IMR-90 (cell line): ENCODE results near the gene CCDC146. TPM values are rescaled to one million over a fixed set of nuclear protein-coding genes. Genes with fewer than 3 reads are reported as not detected.

Source experiments
- ATAC-seq: fragments of 200-7000 bp; cut with Tn5 transposase; 2 replicates; pipeline ENCODE4 v1.9.1; 2020; ENCODE audit warnings: low read depth, mild to moderate bottlenecking, moderate library complexity
- BruUV-seq: library from RNA; stranded (reverse); fragments of 400-500 nt; replicated peaks from 2 replicates; lab custom pipeline; 2021; lab: Mats Ljungman, UMichigan
- CTCF ChIA-PET: fragments of 300-600 bp; formaldehyde crosslinking; extraction: SDS; loops from one replicate; lab custom pipeline; 2021; ENCODE audit warnings: antibody characterized with exemption; lab: Yijun Ruan, JAX
- POLR2A ChIA-PET: fragments of 300-600 bp; sonication (Branson Sonifier 250); formaldehyde crosslinking; loops from one replicate; lab custom pipeline; 2022; ENCODE audit warnings: antibody characterized with exemption; ENCODE audit not compliant: unreplicated experiment; lab: Charles Lee
- DNase-seq: peaks from one replicate; pipeline ENCODE4 v3.0.0; 2013
- H2AFZ ChIP-seq: replicated peaks from 2 replicates; pipeline ENCODE3; 2013; ENCODE audit warnings: low read length, mild to moderate bottlenecking; ENCODE audit not compliant: poor library complexity
- H2AK5ac ChIP-seq: 2 replicates; pipeline ENCODE4 v1.6.1; 2013; ENCODE audit warnings: low read depth, low read length, inconsistent platforms
- H2AK9ac ChIP-seq: replicated peaks from 2 replicates; pipeline ENCODE3; 2013; ENCODE audit warnings: mild to moderate bottlenecking, low read depth, low read length, moderate library complexity; ENCODE audit not compliant: poor library complexity
- H2BK120ac ChIP-seq: 2 replicates; pipeline ENCODE4 v1.6.1; 2013; ENCODE audit warnings: low read depth, low read length, inconsistent platforms
- H2BK15ac ChIP-seq: 3 replicates; pipeline ENCODE4 v1.6.1; 2013; ENCODE audit warnings: low read depth, low read length, inconsistent platforms
- H2BK20ac ChIP-seq: 2 replicates; pipeline ENCODE4 v1.6.1; 2013; ENCODE audit warnings: low read depth, mild to moderate bottlenecking, inconsistent platforms, low read length, moderate library complexity
- H2BK5ac ChIP-seq: 2 replicates; pipeline ENCODE4 v1.6.1; 2013; ENCODE audit warnings: mild to moderate bottlenecking, low read depth, low read length, inconsistent platforms; ENCODE audit not compliant: poor library complexity, severe bottlenecking
- H3K14ac ChIP-seq: replicated peaks from 2 replicates; pipeline ENCODE4 v1.6.1; 2013; ENCODE audit warnings: low read depth, low read length, inconsistent platforms
- H3K18ac ChIP-seq: 2 replicates; pipeline ENCODE4 v1.6.1; 2013; ENCODE audit warnings: low read depth, low read length, control low read depth
- H3K23ac ChIP-seq: 2 replicates; pipeline ENCODE4 v1.6.1; 2013; ENCODE audit warnings: low read depth, low read length, inconsistent platforms
- H3K27ac ChIP-seq: 2 replicates; pipeline ENCODE4 v1.5.1; 2013; ENCODE audit warnings: mild to moderate bottlenecking, control low read depth, low read length; ENCODE audit not compliant: insufficient read depth
- H3K27me3 ChIP-seq: 2 replicates; pipeline ENCODE4 v1.6.1; 2013; ENCODE audit warnings: low read length; ENCODE audit not compliant: control insufficient read depth, insufficient read depth
- H3K36me3 ChIP-seq: 2 replicates; pipeline ENCODE4 v1.6.1; 2013; ENCODE audit warnings: low read length, mixed read lengths; ENCODE audit not compliant: control insufficient read depth, insufficient read depth
- H3K4ac ChIP-seq: 2 replicates; pipeline ENCODE4 v1.6.1; 2013; ENCODE audit warnings: low read depth, low read length, inconsistent platforms
- H3K4me1 ChIP-seq: 2 replicates; pipeline ENCODE4 v1.6.1; 2013; ENCODE audit warnings: low read length, mixed read lengths; ENCODE audit not compliant: control insufficient read depth, insufficient read depth
- H3K4me2 ChIP-seq: 2 replicates; pipeline ENCODE4 v1.6.1; 2013; ENCODE audit warnings: low read depth, mild to moderate bottlenecking, control low read depth, low read length, moderate library complexity
- H3K4me3 ChIP-seq: 2 replicates; pipeline ENCODE4 v1.5.1; 2013; ENCODE audit warnings: low read depth, mild to moderate bottlenecking, control low read depth, low read length, moderate library complexity; ENCODE audit not compliant: insufficient read depth
- H3K56ac ChIP-seq: 2 replicates; pipeline ENCODE4 v1.6.1; 2013; ENCODE audit warnings: low read length, inconsistent platforms; ENCODE audit not compliant: insufficient read depth; ENCODE audit errors: extremely low read depth
- H3K79me1 ChIP-seq, 2 experiments: 2 replicates each; pipeline ENCODE4 v1.6.1; 2013; ENCODE audit warnings: low read length in 2 of 2, inconsistent platforms in 1 of 2, low read depth in 1 of 2
- H3K9ac ChIP-seq: 2 replicates; pipeline ENCODE4 v1.6.1; 2013; ENCODE audit warnings: low read depth, low read length, control low read depth
- H3K9me1 ChIP-seq: 2 replicates; pipeline ENCODE4 v1.6.1; 2013; ENCODE audit warnings: low read length, inconsistent platforms; ENCODE audit not compliant: insufficient read depth
- H3K9me3 ChIP-seq: 2 replicates; pipeline ENCODE4 v1.6.1; 2013; ENCODE audit warnings: low read length; ENCODE audit not compliant: control insufficient read depth, insufficient read depth
- H4K20me1 ChIP-seq: 2 replicates; pipeline ENCODE4 v1.6.1; 2013; ENCODE audit warnings: low read length, inconsistent platforms; ENCODE audit not compliant: insufficient read depth
- H4K5ac ChIP-seq: 2 replicates; pipeline ENCODE4 v1.6.1; 2013; ENCODE audit warnings: mild to moderate bottlenecking, low read depth, low read length, control low read depth
- H4K8ac ChIP-seq, 2 experiments: 2 replicates each; pipeline ENCODE4 v1.6.1; 2013; ENCODE audit warnings: low read depth in 2 of 2, low read length in 2 of 2, control low read depth in 1 of 2, inconsistent platforms in 1 of 2
- H4K91ac ChIP-seq: 2 replicates; pipeline ENCODE4 v1.6.1; 2013; ENCODE audit warnings: low read depth, low read length, inconsistent platforms; ENCODE audit not compliant: insufficient read depth
- CEBPB ChIP-seq: IDR thresholded peaks from 2 replicates; pipeline ENCODE4 v1.6.1; 2012; ENCODE audit warnings: low read depth, low read length, improper control_type of control experiment
- CHD1 ChIP-seq: IDR thresholded peaks from 2 replicates; pipeline ENCODE4 v1.6.1; 2012; ENCODE audit warnings: low read depth, low read length, improper control_type of control experiment
- CTCF ChIP-seq: conservative IDR thresholded peaks from 2 replicates; pipeline ENCODE4 v1.5.1; 2012; ENCODE audit warnings: mild to moderate bottlenecking, low read depth, low read length, improper control_type of control experiment
- MXI1 ChIP-seq: IDR thresholded peaks from 2 replicates; pipeline ENCODE4 v1.6.1; 2012; ENCODE audit warnings: low read depth, mild to moderate bottlenecking, low read length, moderate library complexity, borderline replicate concordance
- NFE2L2 ChIP-seq: fragments of 150-350 bp; IDR thresholded peaks from 2 replicates; pipeline ENCODE4 v1.6.1; 2016; ENCODE audit warnings: low read depth, mild to moderate bottlenecking, low read length
- POLR2A ChIP-seq: IDR thresholded peaks from 2 replicates; pipeline ENCODE4 v1.6.1; 2012; ENCODE audit warnings: mild to moderate bottlenecking, low read depth, low read length
- RAD21 ChIP-seq: IDR thresholded peaks from 2 replicates; pipeline ENCODE4 v1.6.1; 2012; ENCODE audit warnings: low read length, improper control_type of control experiment
- WGBS, 2 experiments: methylation state at CpG; one replicate each; pipeline versions ENCODE4 v1.1.5 to v1.1.7; 2013; ENCODE audit warnings: missing lambda C conversion rate in 2 of 2; ENCODE audit not compliant: insufficient read length in 1 of 2; ENCODE audit errors: extremely low coverage in 2 of 2; 5-methylcytosine and 5-hydroxymethylcytosine counted together
- dilution Hi-C: fragments of 300-500 bp; cut with HindIII; formaldehyde crosslinking; loops from one replicate; pipeline ENCODE4 v1.14.3; 2018; ENCODE audit warnings: low sequenced_read_pairs; ENCODE audit not compliant: unreplicated experiment
- in situ Hi-C: fragments of 300-500 bp; cut with MboI; formaldehyde crosslinking; loops from 3 replicates; pipeline ENCODE4 v1.14.3; 2019; ENCODE audit warnings: low sequenced_read_pairs, inconsistent platforms, mixed read lengths
- intact Hi-C: fragments of 100-400 bp; cut with micrococcal nuclease; formaldehyde crosslinking; loops from 2 replicates; pipeline ENCODE4 v1.10.0; 2022
- polyA plus RNA-seq, 3 experiments: library from polyadenylated mRNA; depleted of rRNA; stranded (reverse); fragments of >200 nt; gene quantifications; 2 replicates each; pipeline ENCODE4 v1.2.3, GENCODE V29; 2012; ENCODE audit warnings: low replicate concordance in 1 of 3
- total RNA-seq: library from RNA; depleted of rRNA; stranded (reverse); fragments of >200 nt; gene quantifications from 2 replicates; pipeline ENCODE4 v1.2.3, GENCODE V29; 2012

CCDC146 gene
- total and polyA plus RNA-seq, 2 of the 4 experiments (the other 2 are of a cell fraction): 0.54 to 1.7 TPM

- no peak overlapping the region for H4K8ac ChIP-seq
- no peak for TF ChIP-seq CTCF
- TF ChIP-seq RAD21: no peak
- no peak for TF ChIP-seq CHD1
- TF ChIP-seq POLR2A: no peak
- TF ChIP-seq CEBPB: no peak
- no peak for TF ChIP-seq NFE2L2
- TF ChIP-seq MXI1: no peak
- H3K4me1 ChIP-seq: peaks cover 3% of the 10 kb centered on the region
- peaks cover 6% of the 10 kb centered on the region for H3K9me1 ChIP-seq
- no peak for DNase-seq
- no peak overlapping the region for H2AFZ ChIP-seq
- no peak overlapping the region for H3K56ac ChIP-seq
- no peaks in the 10 kb centered on the region for H3K79me1 ChIP-seq
- WGBS, 2 experiments: no CpG with 5 or more reads among the region's 4 CpGs
- H4K20me1 ChIP-seq: no peaks in the 10 kb centered on the region
- no peak overlapping the region for H3K27ac ChIP-seq
- H3K9ac ChIP-seq: no peak overlapping the region
- dilution Hi-C loops (no loop called here), intact Hi-C loops (no loop called here), in situ Hi-C loops (no loop called here)
- no peak overlapping the region for H2BK20ac ChIP-seq
- H4K5ac ChIP-seq: no peak overlapping the region
- no peak overlapping the region for H2BK15ac ChIP-seq
- BruUV-seq: no TSS peak
- H3K23ac ChIP-seq: no peak overlapping the region
- no peak overlapping the region for H2BK120ac ChIP-seq
- H3K4ac ChIP-seq: no peak overlapping the region
- H4K91ac ChIP-seq: no peak overlapping the region
- no peak for ATAC-seq
- no peaks in the 10 kb centered on the region for H3K36me3 ChIP-seq
- no peaks in the 10 kb centered on the region for H3K9me3 ChIP-seq
- H3K4me2 ChIP-seq: no peak overlapping the region
- no peaks in the 10 kb centered on the region for H3K27me3 ChIP-seq
- CTCF ChIA-PET: no interaction called here
- no peak overlapping the region for H3K14ac ChIP-seq
- no peak overlapping the region for H2AK5ac ChIP-seq
- no peak overlapping the region for H3K18ac ChIP-seq
- peak overlapping the region; percentile 31 for H2AK9ac ChIP-seq
- POLR2A ChIA-PET: no interaction called here
- no peak overlapping the region for H3K4me3 ChIP-seq
- no peak overlapping the region for H2BK5ac ChIP-seq
Measured at GRCh38 chr7:77202481-77202976, 80.1 kb downstream of the CCDC146 start.
